ENCODE measurements around the gene PJA2. TPM values are rescaled to one million over a fixed set of nuclear protein-coding genes. Genes with fewer than 3 reads are reported as not detected.

The PJA2 gene
- total RNA-seq, 4 donors from 2014 or later, result 28.8 to 75.5 (median 51.4) TPM

DNA sequence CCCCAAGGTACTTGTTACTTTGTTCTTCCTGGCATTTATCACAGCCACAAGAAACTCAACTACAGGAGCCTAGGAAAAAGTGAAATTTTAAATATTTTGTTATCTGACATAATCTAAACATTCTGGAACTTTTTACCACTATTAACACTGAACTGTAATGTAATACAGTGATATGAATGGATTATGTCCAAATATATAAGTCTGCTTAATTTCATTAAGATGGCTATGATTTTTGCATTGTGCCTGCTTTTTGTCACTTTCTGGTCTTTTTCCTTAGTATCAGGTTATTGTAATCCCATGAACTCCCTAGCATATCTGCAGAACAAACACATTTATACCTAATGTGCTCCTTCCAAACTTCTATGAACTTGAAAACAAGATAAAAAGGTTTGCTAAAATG, 35.8 kb downstream of the PJA2 start:
- intact Hi-C loops (cut with DNase I), result no loop called here
- no peaks in the 10 kb centered on the region for H3K27me3 ChIP-seq
- no peak overlapping the region for H3K27ac ChIP-seq
- H3K4me1 ChIP-seq, result peaks cover 0 to 25% (median 0%) of the 10 kb centered on the region in 3 donors
- no peak overlapping the region for H3K4me3 ChIP-seq
- no peaks in the 10 kb centered on the region for H3K9me3 ChIP-seq
- TF ChIP-seq CTCF (IDR thresholded peaks at IDR 0.05) (no peak), POLR2A (IDR thresholded peaks at IDR 0.05) (no peak)
- H3K36me3 ChIP-seq, result peaks cover under 1 to 40% (median 11%) of the 10 kb centered on the region in 3 donors
- DNase-seq, result no peak

- Histone ChIP-seq H3K9me3 (peaks cover 0 to 9% (median 0%) of the 10 kb centered on the region in 3 donors), H3K36me3 (peaks cover 5 to 40% (median 11%) of the 10 kb centered on the region in 3 donors), H3K4me1 (peaks cover 0 to 22% (median 0%) of the 10 kb centered on the region in 3 donors), H3K4me3 (no peak overlapping the region), H3K27me3 (no peaks in the 10 kb centered on the region), H3K27ac (no peak overlapping the region)
- WGBS, 2 donors, result 77 to 91% methylated on average over 2 of the region's 2 CpGs
- TF ChIP-seq CTCF (IDR thresholded peaks at IDR 0.05) (no peak), POLR2A (IDR thresholded peaks at IDR 0.05) (no peak)
- intact Hi-C loops (cut with DNase I), result no loop called here
- no peak for DNase-seq
Measured at GRCh38 chr5:109370343-109370742, 39.4 kb downstream of the PJA2 start.

DNA sequence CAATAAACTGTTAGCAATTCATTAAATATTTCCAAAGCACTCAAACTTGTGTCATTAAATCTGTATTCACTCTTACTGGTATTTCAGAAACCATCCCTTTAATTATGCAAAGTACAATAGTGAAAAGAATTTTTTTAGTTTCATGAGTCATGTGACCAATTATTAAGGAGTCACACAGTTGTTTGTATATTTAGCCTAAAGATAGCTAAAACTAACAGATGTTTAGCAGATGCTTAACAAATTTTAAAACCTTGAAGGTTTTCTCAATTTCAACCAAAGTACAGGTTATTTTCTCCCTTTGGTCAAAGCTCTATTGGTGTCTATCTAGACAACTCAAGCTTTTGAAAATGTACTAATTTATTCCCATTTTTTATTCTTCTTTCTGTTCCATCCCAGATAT, 44.1 kb downstream of the PJA2 start:
- H3K9me3 ChIP-seq, result peaks cover 0 to 9% (median 0%) of the 10 kb centered on the region in 3 donors
- H3K36me3 ChIP-seq, result peaks cover 11 to 66% (median 18%) of the 10 kb centered on the region in 3 donors
- no peaks in the 10 kb centered on the region for H3K4me1 ChIP-seq
- no peak overlapping the region for H3K4me3 ChIP-seq
- DNase-seq, result no peak
- no peak overlapping the region for H3K27ac ChIP-seq
- H3K27me3 ChIP-seq, result no peaks in the 10 kb centered on the region
- intact Hi-C loops (cut with DNase I), result no loop called here
- TF ChIP-seq POLR2A (IDR thresholded peaks at IDR 0.05) (no peak), CTCF (IDR thresholded peaks at IDR 0.05) (no peak)

DNA sequence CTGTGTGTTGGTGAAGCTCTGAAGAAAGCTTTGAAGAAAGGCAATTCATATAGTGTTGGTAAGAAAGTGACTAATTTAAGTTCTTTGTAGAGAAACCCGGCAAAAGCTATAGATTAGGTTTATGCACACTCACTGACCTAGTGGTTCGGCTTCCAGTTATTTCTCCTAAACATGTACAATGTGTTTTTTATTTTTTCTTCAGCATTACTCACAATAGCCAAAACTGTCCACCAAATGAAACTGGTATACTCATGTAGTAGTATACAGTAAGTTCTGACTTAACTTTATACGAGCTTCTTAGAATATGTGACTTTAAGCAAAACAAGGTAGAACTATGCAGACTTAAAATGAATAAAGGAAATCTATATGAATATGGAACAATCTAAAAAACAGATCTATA, 44.8 kb downstream of the PJA2 start:
- H3K27ac ChIP-seq, result no peak overlapping the region
- intact Hi-C loops (cut with DNase I), result no loop called here
- no peaks in the 10 kb centered on the region for H3K27me3 ChIP-seq
- TF ChIP-seq CTCF (IDR thresholded peaks at IDR 0.05), result no peak
- H3K9me3 ChIP-seq, result peaks cover 0 to 9% (median 0%) of the 10 kb centered on the region in 3 donors
- H3K36me3 ChIP-seq, result peaks cover 11 to 73% (median 18%) of the 10 kb centered on the region in 3 donors
- no peak for DNase-seq
- WGBS, 2 donors, result 94 to 96% methylated on average over 3 of the region's 3 CpGs
- no peak overlapping the region for H3K4me3 ChIP-seq
- no peaks in the 10 kb centered on the region for H3K4me1 ChIP-seq

GRCh38 chr5:109359642-109360041, 50.1 kb downstream of the PJA2 start:
- H3K4me1 ChIP-seq, result no peaks in the 10 kb centered on the region
- no peak for DNase-seq
- peaks cover 0 to 77% (median 12%) of the 10 kb centered on the region in 3 donors for H3K36me3 ChIP-seq
- intact Hi-C loops (cut with DNase I), result no loop called here
- no peaks in the 10 kb centered on the region for H3K9me3 ChIP-seq
- H3K27me3 ChIP-seq, result no peaks in the 10 kb centered on the region
- H3K4me3 ChIP-seq, result no peak overlapping the region
- TF ChIP-seq POLR2A (IDR thresholded peaks at IDR 0.05) (no peak), CTCF (IDR thresholded peaks at IDR 0.05) (no peak)
- WGBS, 2 donors, result 76 to 81% methylated on average over 3 of the region's 3 CpGs
- no peak overlapping the region for H3K27ac ChIP-seq
